ENCODE data around the gene DUSP22. TPM values are rescaled to one million over a fixed set of nuclear protein-coding genes. Genes with fewer than 3 reads are reported as not detected.

DUSP22 gene
- polyA plus RNA-seq, 1 donor from 2014 or later = 126 TPM

GRCh38 chr6:384898-385297, 92.6 kb downstream of the DUSP22 start:
- Mint-ChIP-seq H3K27ac (peak overlapping the region in 1 of 3 donors; percentile 22), H3K36me3 (no peaks in the 10 kb centered on the region), H3K27me3 (no peaks in the 10 kb centered on the region), H3K4me3 (no peak overlapping the region), H3K9me3 (no peaks in the 10 kb centered on the region), H3K4me1 (peaks cover 13 to 20% (median 17%) of the 10 kb centered on the region in 3 donors)

GRCh38 chr6:385614-386013, 93.3 kb downstream of the DUSP22 start:
- Mint-ChIP-seq H3K36me3 (no peaks in the 10 kb centered on the region), H3K27me3 (no peaks in the 10 kb centered on the region), H3K4me1 (peaks cover 14 to 26% (median 18%) of the 10 kb centered on the region in 3 donors), H3K9me3 (no peaks in the 10 kb centered on the region), H3K4me3 (no peak overlapping the region), H3K27ac (no peak overlapping the region)

GRCh38 chr6:386688-387266, 94.5 kb downstream of the DUSP22 start:
- no peaks in the 10 kb centered on the region for H3K36me3 Mint-ChIP-seq
- H3K27ac Mint-ChIP-seq = no peak overlapping the region
- peaks cover 17 to 20% (median 19%) of the 10 kb centered on the region in 3 donors for H3K4me1 Mint-ChIP-seq
- peak overlapping the region in 1 of 4 donors; percentile 19 for H3K4me3 Mint-ChIP-seq
- no peaks in the 10 kb centered on the region for H3K27me3 Mint-ChIP-seq
- H3K9me3 Mint-ChIP-seq = no peaks in the 10 kb centered on the region

GRCh38 chr6:387293-387741, 95.0 kb downstream of the DUSP22 start:
- Mint-ChIP-seq H3K36me3 (no peaks in the 10 kb centered on the region), H3K9me3 (no peaks in the 10 kb centered on the region), H3K4me3 (peak overlapping the region in 1 of 4 donors; percentile 19), H3K4me1 (peaks cover 16 to 20% (median 17%) of the 10 kb centered on the region in 3 donors), H3K27ac (no peak overlapping the region), H3K27me3 (no peaks in the 10 kb centered on the region)

- Mint-ChIP-seq H3K4me3 (peak overlapping the region in 1 of 4 donors; percentile 44), H3K27ac (no peak overlapping the region), H3K36me3 (no peaks in the 10 kb centered on the region)
These were observed 96.1 kb downstream of the DUSP22 start for GRCh38 chr6:388202-388903.

GRCh38 chr6:389143-389542, 96.9 kb downstream of the DUSP22 start:
- no peaks in the 10 kb centered on the region for H3K9me3 Mint-ChIP-seq
- H3K36me3 Mint-ChIP-seq = peaks cover 6% of the 10 kb centered on the region
- peak overlapping the region; percentile 84 to 97 (median 90) for H3K27ac Mint-ChIP-seq
- peak overlapping the region in 3 of 4 donors; percentile 31 to 91 (median 70) for H3K4me3 Mint-ChIP-seq
- H3K4me1 Mint-ChIP-seq = peaks cover 20 to 22% (median 20%) of the 10 kb centered on the region in 3 donors
- H3K27me3 Mint-ChIP-seq = no peaks in the 10 kb centered on the region

More at GRCh38 chr6:388202-388903, 96.1 kb downstream of the DUSP22 start:
- peaks cover 16 to 20% (median 17%) of the 10 kb centered on the region in 3 donors for H3K4me1 Mint-ChIP-seq
- no peaks in the 10 kb centered on the region for H3K9me3 Mint-ChIP-seq
- no peaks in the 10 kb centered on the region for H3K27me3 Mint-ChIP-seq

- Mint-ChIP-seq H3K4me1 (peaks cover 20 to 23% (median 20%) of the 10 kb centered on the region in 3 donors), H3K36me3 (peaks cover 6% of the 10 kb centered on the region), H3K27ac (peak overlapping the region; percentile 84 to 97 (median 90)), H3K9me3 (no peaks in the 10 kb centered on the region), H3K27me3 (no peaks in the 10 kb centered on the region), H3K4me3 (peak overlapping the region; percentile 31 to 99 (median 80))
These were observed 97.3 kb downstream of the DUSP22 start for GRCh38 chr6:389622-390021.

GRCh38 chr6:390914-391558, 98.7 kb downstream of the DUSP22 start:
- Mint-ChIP-seq H3K27ac (peak overlapping the region; percentile 90 to 97 (median 97)), H3K4me3 (peak overlapping the region; percentile 91 to 99 (median 98)), H3K36me3 (peaks cover 6% of the 10 kb centered on the region), H3K9me3 (no peaks in the 10 kb centered on the region), H3K4me1 (peaks cover 25 to 33% (median 32%) of the 10 kb centered on the region in 3 donors), H3K27me3 (no peaks in the 10 kb centered on the region)

- H3K36me3 Mint-ChIP-seq = peaks cover 6% of the 10 kb centered on the region
- peak within 1 kb of the TSS; percentile 91 to 99 (median 98) for H3K4me3 Mint-ChIP-seq
- H3K27ac Mint-ChIP-seq = peak within 1 kb of the TSS; percentile 90 to 97 (median 97)
- peaks cover 25 to 35% (median 32%) of the 10 kb centered on the region in 3 donors for H3K4me1 Mint-ChIP-seq
- H3K9me3 Mint-ChIP-seq = no peaks in the 10 kb centered on the region
- H3K27me3 Mint-ChIP-seq = no peaks in the 10 kb centered on the region
These were observed 99.5 kb downstream of the DUSP22 start, which contains the start of gene IRF4 for GRCh38 chr6:391559-392440. Gene IRF4 (plus strand): TSS chr6:391752. CDS start chr6:393153, 1,401 bp downstream.

- Mint-ChIP-seq H3K4me3 (peak overlapping the region; percentile 91 to 99 (median 98)), H3K9me3 (no peaks in the 10 kb centered on the region), H3K27ac (peak overlapping the region; percentile 88 to 97 (median 90)), H3K36me3 (peaks cover 6% of the 10 kb centered on the region), H3K27me3 (no peaks in the 10 kb centered on the region), H3K4me1 (peaks cover 32 to 40% (median 33%) of the 10 kb centered on the region in 3 donors)
These were observed 100.4 kb downstream of the DUSP22 start for GRCh38 chr6:392441-393390.

GRCh38 chr6:393391-394221, 101.3 kb downstream of the DUSP22 start:
- Mint-ChIP-seq H3K27me3 (no peaks in the 10 kb centered on the region), H3K36me3 (peaks cover 6% of the 10 kb centered on the region), H3K4me3 (peak overlapping the region; percentile 91 to 99 (median 98)), H3K27ac (peak overlapping the region; percentile 90 to 95 (median 95)), H3K4me1 (peaks cover 28 to 48% (median 37%) of the 10 kb centered on the region in 3 donors), H3K9me3 (no peaks in the 10 kb centered on the region)

GRCh38 chr6:394641-395289, 102.5 kb downstream of the DUSP22 start:
- Mint-ChIP-seq H3K4me3 (peak overlapping the region; percentile 33 to 76 (median 66)), H3K36me3 (peaks cover 6% of the 10 kb centered on the region), H3K9me3 (no peaks in the 10 kb centered on the region), H3K4me1 (peaks cover 26 to 53% (median 42%) of the 10 kb centered on the region in 3 donors), H3K27ac (peak overlapping the region; percentile 34 to 74 (median 67)), H3K27me3 (no peaks in the 10 kb centered on the region)
